HG02763 (cell line): ENCODE results near the gene CHST13.

ENCODE experiments used
- ATAC-seq: cut with Tn5 transposase; IDR thresholded peaks from one replicate; pipeline ENCODE4 v1.9.1; 2021; ENCODE audit warnings: mild to moderate bottlenecking, moderate library complexity; ENCODE audit not compliant: unreplicated experiment

CHST13 gene

DNA sequence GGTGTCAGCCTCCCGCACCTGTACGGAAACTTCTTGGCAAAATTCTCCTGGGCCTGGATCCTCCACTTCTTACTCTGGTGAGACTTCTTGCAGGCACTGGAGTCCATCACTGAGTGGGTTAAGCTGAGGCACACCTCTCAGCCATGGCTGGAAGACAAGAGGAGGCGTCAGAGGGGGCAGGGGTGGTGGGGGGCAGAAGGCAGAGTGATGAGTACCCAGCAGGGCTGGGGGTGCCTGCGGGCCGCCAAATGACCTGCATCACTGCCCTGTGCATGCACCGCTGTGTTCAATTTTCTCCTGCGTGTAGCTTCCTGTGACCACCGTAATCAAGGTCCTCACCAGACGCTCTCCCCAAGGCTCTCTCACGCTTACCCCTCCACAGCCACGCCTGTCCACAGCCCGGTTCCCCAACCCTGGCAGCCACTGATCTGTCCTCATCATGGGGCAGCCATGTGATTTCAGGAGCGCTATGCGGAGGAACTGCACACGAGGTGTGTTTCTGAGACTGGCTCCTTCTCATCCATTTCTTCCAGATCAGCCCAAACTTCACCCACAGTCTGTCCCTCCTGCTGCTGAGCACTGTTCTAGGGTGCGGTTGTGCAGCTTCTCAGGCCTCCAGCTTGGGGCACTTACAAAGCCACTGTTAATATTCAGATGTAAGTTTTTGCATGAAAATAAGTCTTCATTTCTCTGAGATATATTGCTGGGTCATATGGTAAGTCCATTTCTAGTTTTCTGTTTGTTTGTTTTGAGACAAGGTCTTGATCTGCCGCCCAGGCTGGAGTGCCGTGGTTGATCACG is 29.5 kb downstream of the CHST13 start:
- no peak for ATAC-seq

- ATAC-seq: no peak
These were observed 30.9 kb downstream of the CHST13 start for GRCh38 chr3:126554560-126555525.

- no peak for ATAC-seq
These were observed 32.1 kb downstream of the CHST13 start for GRCh38 chr3:126555795-126556636.

DNA sequence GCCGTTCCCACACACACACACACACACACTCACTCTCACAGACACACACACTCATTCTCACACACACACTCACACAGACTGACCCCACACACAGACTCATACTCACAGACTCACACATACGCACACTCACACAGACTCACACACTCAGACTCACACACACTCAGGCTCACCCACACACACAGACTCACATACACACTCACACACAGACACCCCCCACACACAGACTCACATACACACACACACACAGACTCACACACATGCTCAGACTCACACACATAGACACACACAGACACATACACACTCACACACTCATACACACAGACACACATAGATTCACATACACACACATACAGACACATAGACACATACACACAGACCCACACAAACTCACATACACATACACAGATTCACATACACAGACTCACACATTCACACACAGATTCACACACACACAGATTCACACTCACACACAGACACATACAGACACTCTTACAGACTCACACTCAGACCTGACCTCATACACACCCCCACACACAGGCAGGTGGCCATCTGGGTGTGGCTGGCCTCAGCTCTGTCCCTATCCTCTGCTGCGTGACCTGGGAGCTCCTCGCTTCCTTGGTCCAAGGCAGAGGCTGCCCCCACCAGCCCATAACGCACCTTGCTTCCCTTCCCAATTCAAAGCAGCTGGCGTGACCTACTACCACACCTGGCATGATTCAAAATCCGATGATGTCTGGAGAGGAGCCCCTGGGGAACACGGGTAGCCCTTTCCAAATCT is 32.9 kb downstream of the CHST13 start:
- no peak for ATAC-seq

DNA sequence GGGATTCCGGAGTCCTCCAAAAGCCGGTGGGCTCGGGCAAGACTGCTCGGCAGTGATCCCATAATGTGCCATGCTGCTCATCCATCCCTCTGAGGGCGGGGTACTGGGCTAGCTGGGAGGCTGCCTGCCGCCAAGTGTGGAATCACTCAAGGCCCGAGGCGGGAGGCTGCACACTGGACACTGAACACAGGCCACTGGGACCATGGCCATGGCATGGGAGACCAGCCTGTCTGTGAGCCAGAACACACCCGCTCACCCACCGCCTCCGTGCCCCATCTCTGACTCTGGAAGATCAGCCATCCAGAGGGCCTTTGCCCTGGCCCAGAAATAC is 33.4 kb downstream of the CHST13 start:
- ATAC-seq: no peak

DNA sequence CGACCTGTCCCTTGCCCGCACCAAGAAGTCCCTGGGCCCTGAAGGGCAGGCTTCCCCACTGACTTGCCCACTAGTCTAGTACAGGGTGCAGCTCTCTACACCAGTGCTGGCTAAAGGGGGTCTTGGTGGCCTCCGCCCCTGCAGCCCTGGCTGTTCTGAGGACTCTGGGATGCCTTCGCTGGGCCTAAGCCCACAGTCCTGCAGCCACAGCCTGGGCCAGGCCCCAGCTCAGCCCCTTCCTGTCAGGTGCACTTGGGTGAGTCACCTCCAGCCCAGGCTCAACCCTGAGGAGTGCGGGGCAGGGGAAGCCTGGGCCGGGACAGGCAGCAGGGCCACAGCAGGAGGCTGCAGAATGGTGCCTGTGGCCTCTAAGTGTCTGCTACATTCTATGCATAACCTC is 33.8 kb downstream of the CHST13 start:
- ATAC-seq: no peak

- ATAC-seq: no peak
These were observed 34.5 kb downstream of the CHST13 start, which contains the start of gene C3orf22 for GRCh38 chr3:126558336-126559071. C3orf22 (minus strand) TSS chr3:126558932; CDS start chr3:126553390, 5,542 bp downstream.

DNA sequence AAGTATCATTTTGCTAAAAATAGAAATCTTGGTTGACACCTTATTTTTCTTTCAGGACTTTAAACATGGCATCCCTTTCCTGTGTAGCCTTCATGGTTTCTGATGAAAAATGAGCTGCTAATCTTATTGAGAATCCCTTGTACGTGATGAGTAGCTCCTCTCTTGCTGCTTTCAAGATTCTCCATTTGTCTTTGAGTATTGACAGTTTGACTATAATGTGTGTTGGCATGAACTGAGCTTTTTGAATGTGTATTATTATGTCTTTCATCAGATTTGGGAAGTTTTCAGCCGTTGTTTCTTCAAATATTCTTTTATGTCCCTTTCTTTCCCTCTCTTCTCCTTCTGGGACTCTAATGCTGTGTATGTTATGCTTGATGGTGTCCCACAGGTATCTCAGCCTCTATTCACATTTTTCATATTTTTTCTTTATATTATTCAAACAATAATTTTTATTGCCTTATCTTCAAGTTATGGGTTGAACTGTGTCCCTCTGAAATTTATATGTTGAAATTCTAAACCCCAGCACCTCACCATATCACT is 38.9 kb downstream of the CHST13 start:
- ATAC-seq: no peak

DNA sequence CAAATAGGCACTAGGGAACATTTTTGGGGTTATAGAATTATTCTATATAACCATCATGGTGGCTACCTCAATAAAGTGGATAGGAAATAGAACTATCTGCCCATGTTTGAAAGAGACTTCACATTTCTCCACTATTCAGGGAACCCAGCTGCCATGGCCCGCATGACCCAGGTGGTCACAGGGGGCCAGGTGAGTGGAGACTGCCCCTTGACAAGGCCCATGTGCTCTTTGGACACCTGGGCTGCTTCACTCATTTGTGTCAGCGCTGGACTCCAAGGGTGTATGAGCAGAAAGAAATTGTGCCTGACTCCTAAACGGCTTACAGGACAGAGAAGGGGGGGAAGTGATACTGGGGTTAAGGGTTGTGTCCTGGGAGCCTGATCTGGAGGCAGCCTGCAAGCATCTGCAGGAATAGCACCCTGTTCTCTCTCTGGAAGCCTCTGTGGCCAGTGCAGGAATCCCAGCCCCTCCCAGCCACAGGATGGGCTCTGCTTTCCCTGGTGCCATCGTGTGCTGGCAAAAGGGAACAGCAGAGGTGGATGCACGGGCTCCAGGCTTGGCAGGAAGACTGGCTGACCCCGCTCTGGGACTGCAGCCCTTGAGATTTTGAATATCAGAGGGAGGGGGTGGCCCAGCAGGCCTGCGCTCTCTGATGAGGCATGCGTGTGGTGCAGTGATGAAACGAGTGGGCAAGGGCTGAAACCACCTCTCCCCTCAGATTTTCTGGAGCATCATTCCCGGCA is 43.9 kb downstream of the CHST13 start:
- ATAC-seq: no peak

GRCh38 chr3:126568776-126569342 is 44.9 kb downstream of the CHST13 start:
- ATAC-seq: no peak

DNA sequence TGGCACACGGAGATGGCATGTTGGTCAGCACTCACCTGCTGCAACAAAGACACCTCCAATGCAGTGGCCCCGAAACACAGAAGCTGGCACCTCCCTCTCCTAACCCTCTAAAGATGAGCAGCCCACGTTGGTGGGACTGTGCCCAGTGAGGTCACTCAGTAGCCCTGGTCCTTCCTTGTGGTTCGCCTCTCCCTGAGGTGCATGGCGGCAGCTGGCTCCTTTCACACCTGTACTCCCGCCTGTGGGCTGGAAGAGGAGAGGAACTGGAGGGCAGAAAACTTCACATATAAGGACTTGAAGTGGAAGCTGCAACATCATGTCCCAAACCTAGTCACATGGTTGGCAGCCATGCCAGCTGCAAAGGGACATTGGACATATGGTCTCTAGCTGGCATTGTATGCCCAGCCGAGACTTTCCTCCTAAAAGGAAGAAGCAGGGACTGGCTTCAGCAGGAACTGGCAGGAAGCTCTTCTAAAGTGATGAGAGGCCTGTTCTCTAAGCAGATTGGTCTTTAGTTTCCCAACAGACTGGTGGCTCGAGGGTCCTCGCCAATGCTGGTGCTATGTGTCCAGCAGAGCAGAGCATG is 45.5 kb downstream of the CHST13 start:
- ATAC-seq: no peak

- no peak for ATAC-seq
These were observed 46.2 kb downstream of the CHST13 start for GRCh38 chr3:126570103-126570541.

DNA sequence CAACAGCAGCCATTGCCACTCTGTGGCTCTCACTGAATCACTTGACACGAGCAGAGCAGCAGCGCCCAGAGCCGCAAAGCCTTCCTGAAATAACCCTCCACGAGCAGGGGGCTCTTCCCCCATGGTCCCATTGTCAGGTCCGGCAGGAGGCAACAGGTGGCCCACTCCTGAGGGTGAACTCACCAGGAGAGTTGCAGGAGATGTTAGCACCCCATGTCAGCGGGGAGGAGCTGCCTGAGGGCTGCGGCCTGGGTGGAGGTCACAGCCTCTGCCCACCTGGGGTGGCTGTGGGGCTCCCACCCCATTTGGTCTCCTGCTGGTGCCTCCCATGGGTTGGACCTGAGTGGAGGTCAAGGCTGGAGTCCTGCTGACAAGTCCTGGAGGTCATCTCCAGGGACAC is 47.1 kb downstream of the CHST13 start:
- ATAC-seq: no peak

GRCh38 chr3:126573492-126574117 is 49.6 kb downstream of the CHST13 start:
- ATAC-seq: no peak

DNA sequence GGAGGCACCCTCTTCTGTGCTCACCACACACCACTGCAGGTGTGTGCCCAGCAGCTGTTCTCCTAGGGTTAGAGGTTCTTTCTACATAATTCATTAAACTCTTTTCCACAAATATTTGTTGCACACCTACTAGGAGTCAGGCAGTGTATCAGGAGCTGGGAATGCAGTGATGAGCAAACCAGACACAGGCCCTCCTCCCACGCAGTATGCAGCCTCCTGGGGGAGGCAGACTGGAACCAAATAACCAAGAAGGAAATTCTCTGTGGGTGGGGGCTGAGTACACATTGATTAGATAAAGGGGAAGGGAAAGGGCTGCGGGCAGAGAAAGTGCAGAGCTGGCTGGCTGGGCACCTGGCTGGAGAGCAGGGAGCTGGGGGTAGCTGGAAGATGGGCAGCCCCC is 53.3 kb downstream of the CHST13 start:
- no peak for ATAC-seq

- ATAC-seq: no peak
These were observed 54.7 kb downstream of the CHST13 start for GRCh38 chr3:126578702-126579101.

- no peak for ATAC-seq
These were observed 56.8 kb downstream of the CHST13 start for GRCh38 chr3:126580746-126581145.
